DND-41 (cell line): ENCODE results near the gene EPHA3.

Experiments used
- CTCF ChIP-seq: IDR thresholded peaks from 2 replicates; pipeline ENCODE4 v1.5.1; 2012; ENCODE audit warnings: borderline replicate concordance, low read length, moderate library complexity, mild to moderate bottlenecking; ENCODE audit not compliant: poor library complexity, severe bottlenecking; ENCODE audit errors: extremely low read depth
- EZH2 ChIP-seq: IDR thresholded peaks from 3 replicates; pipeline ENCODE4 v1.6.1; 2012; ENCODE audit warnings: borderline replicate concordance, low read depth, mild to moderate bottlenecking, moderate library complexity, low read length, inconsistent platforms; ENCODE audit not compliant: severe bottlenecking

GRCh38 chr3:89278302-89279025 lies 171.0 kb downstream of the EPHA3 start:
- no peak for TF ChIP-seq CTCF
- TF ChIP-seq EZH2: no peak
